A673 (cell line): ENCODE data around the gene NDUFB3. TPM values are rescaled to one million over a fixed set of nuclear protein-coding genes. Genes with fewer than 3 reads are reported as not detected.

Experiments
- BruUV-seq: library from RNA; stranded (reverse); fragments of 400-500 nt; replicated peaks from 2 replicates; lab custom pipeline; 2021; lab: Mats Ljungman, UMichigan
- CTCF ChIA-PET: fragments of 300-600 bp; sonication (Branson Sonifier 250); formaldehyde crosslinking; loops from one replicate; lab custom pipeline; 2022; ENCODE audit warnings: antibody characterized with exemption; lab: Charles Lee
- POLR2A ChIA-PET: fragments of 300-600 bp; sonication (Branson Sonifier 250); formaldehyde crosslinking; loops from one replicate; lab custom pipeline; 2022; ENCODE audit warnings: antibody characterized with exemption; ENCODE audit not compliant: low non-redundant PET; lab: Charles Lee
- DNase-seq: peaks from one replicate; pipeline ENCODE4 v3.0.0-alpha.2; 2015; ENCODE audit warnings: low spot score
- H3K27ac ChIP-seq: fragments of 200-600 bp; sonication (generic); 2 replicates; pipeline ENCODE4 v1.5.1; 2016; ENCODE audit warnings: mixed run types, low read depth, mild to moderate bottlenecking, mixed read lengths, antibody characterized with exemption, low read length; ENCODE audit not compliant: poor library complexity, severe bottlenecking
- H3K27me3 ChIP-seq: fragments of 200-600 bp; sonication (generic); replicated peaks from 2 replicates; pipeline ENCODE4 v1.6.1; 2017; ENCODE audit warnings: mixed run types, low read depth, mild to moderate bottlenecking, mixed read lengths, antibody characterized with exemption, low read length; ENCODE audit not compliant: insufficient read depth, poor library complexity
- H3K36me3 ChIP-seq: fragments of 200-600 bp; sonication (generic); 2 replicates; pipeline ENCODE4 v1.6.1; 2016; ENCODE audit warnings: mixed run types, mild to moderate bottlenecking, mixed read lengths, antibody characterized with exemption, low read length; ENCODE audit not compliant: insufficient read depth, poor library complexity, severe bottlenecking
- H3K4me1 ChIP-seq: fragments of 200-600 bp; sonication (generic); 2 replicates; pipeline ENCODE4 v1.6.1; 2017; ENCODE audit warnings: mixed run types, mild to moderate bottlenecking, mixed read lengths, antibody characterized with exemption, low read length; ENCODE audit not compliant: insufficient read depth, poor library complexity, severe bottlenecking
- H3K4me3 ChIP-seq: fragments of 200-600 bp; sonication (generic); 2 replicates; pipeline ENCODE4 v1.5.1; 2016; ENCODE audit warnings: low read depth, mixed run types, mild to moderate bottlenecking, mixed read lengths, low read length; ENCODE audit not compliant: poor library complexity, severe bottlenecking
- H3K9me3 ChIP-seq: fragments of 200-600 bp; sonication (generic); 2 replicates; pipeline ENCODE4 v1.6.1; 2016; ENCODE audit warnings: mixed run types, low read depth, mild to moderate bottlenecking, mixed read lengths, antibody characterized with exemption, low read length; ENCODE audit not compliant: poor library complexity, severe bottlenecking
- EZH2 ChIP-seq: fragments of 200-600 bp; sonication (generic); IDR thresholded peaks from 2 replicates; pipeline ENCODE4 v1.6.1; 2017; ENCODE audit warnings: borderline replicate concordance, low read depth, mild to moderate bottlenecking, mixed read lengths, antibody characterized with exemption, low read length; ENCODE audit not compliant: poor library complexity, severe bottlenecking
- intact Hi-C: fragments of 100-400 bp; cut with micrococcal nuclease; formaldehyde crosslinking; loops from one replicate; pipeline ENCODE4 v1.10.0; 2022; ENCODE audit not compliant: unreplicated experiment
- total RNA-seq: library from RNA; stranded (reverse); gene quantifications from 2 replicates; pipeline ENCODE4 v1.2.3, GENCODE V29; 2021
- TF ChIP-seq, protein P1 (sequence below): fragments of 300-800, 200-600 bp; sonication (generic); conservative IDR thresholded peaks from 2 replicates; pipeline ENCODE4 v1.5.1; 2017; ENCODE audit warnings: low read depth, mild to moderate bottlenecking, antibody characterized with exemption, low read length, moderate library complexity, mixed read lengths

NDUFB3 gene
- total RNA-seq, 1 experiment from 2014 or later: 120 TPM

DNA sequence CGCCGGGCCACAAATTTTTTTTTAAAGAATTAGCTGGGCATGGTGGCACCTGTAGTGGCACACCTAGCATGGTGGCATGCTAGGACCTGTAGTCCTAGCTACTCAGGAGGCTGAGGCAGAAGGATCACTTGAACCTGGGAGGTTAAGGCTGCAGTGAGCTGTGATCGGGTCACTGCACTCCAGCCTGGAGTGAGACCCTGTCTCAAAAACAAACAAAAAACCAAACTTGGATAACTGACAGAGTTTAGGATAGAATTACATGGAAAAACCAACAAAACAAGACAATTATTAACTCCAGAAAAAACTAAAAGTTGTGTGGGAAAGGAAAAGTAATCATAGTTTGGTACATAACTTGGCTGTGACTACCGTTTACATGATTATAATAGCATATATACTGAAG is 42.5 kb downstream of the NDUFB3 start:
- no peaks in the 10 kb centered on the region for H3K9me3 ChIP-seq
- intact Hi-C loops: loop anchor here (10.0 kb wide), 1 partner anchor 300 kb away; the partner anchor contains the start of gene BZW1
- no peaks in the 10 kb centered on the region for H3K27me3 ChIP-seq
- no peaks in the 10 kb centered on the region for H3K36me3 ChIP-seq
- no peak overlapping the region for H3K4me3 ChIP-seq
- POLR2A ChIA-PET: no interaction called here
- TF ChIP-seq, protein P1, sequence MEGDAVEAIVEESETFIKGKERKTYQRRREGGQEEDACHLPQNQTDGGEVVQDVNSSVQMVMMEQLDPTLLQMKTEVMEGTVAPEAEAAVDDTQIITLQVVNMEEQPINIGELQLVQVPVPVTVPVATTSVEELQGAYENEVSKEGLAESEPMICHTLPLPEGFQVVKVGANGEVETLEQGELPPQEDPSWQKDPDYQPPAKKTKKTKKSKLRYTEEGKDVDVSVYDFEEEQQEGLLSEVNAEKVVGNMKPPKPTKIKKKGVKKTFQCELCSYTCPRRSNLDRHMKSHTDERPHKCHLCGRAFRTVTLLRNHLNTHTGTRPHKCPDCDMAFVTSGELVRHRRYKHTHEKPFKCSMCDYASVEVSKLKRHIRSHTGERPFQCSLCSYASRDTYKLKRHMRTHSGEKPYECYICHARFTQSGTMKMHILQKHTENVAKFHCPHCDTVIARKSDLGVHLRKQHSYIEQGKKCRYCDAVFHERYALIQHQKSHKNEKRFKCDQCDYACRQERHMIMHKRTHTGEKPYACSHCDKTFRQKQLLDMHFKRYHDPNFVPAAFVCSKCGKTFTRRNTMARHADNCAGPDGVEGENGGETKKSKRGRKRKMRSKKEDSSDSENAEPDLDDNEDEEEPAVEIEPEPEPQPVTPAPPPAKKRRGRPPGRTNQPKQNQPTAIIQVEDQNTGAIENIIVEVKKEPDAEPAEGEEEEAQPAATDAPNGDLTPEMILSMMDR: no peak
- no peak for TF ChIP-seq EZH2
- CTCF ChIA-PET: no interaction called here
- no TSS peak for BruUV-seq
- peaks cover 3% of the 10 kb centered on the region for H3K4me1 ChIP-seq
- DNase-seq: no peak
- no peak overlapping the region for H3K27ac ChIP-seq

DNA sequence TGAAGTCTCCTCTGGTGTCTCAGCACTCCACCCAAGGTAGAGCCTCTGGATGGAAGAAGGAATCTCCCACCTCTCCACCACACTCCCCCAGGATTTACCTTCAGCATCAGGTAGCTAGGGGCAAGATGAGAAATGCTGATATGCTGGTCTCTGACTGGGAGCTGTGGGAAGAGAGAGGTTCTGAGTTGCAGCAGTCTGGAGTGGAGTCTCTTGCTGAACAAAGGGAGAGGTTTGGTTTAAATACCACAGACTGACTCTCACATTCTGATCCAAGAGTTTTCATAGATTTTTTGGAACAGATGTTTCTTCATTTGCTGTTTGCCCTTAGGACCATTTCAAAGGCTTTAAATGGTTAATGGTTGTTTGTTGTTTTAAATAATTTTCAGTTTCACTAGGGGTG is 43.0 kb downstream of the NDUFB3 start:
- CTCF ChIA-PET: no interaction called here
- DNase-seq: no peak
- no peaks in the 10 kb centered on the region for H3K27me3 ChIP-seq
- no peaks in the 10 kb centered on the region for H3K9me3 ChIP-seq
- H3K36me3 ChIP-seq: no peaks in the 10 kb centered on the region
- intact Hi-C loops: loop anchor here (5.0 to 10.0 kb wide), 2 partner anchors 43 to 300 kb away; partner anchors contain the start of genes BZW1, HYCC2 and NDUFB3
- no peak for TF ChIP-seq EZH2
- TF ChIP-seq, protein P1: no peak
- H3K27ac ChIP-seq: no peak overlapping the region
- H3K4me1 ChIP-seq: peaks cover 8% of the 10 kb centered on the region
- POLR2A ChIA-PET: no interaction called here
- no peak overlapping the region for H3K4me3 ChIP-seq
- TSS peak; percentile 63 for BruUV-seq

DNA sequence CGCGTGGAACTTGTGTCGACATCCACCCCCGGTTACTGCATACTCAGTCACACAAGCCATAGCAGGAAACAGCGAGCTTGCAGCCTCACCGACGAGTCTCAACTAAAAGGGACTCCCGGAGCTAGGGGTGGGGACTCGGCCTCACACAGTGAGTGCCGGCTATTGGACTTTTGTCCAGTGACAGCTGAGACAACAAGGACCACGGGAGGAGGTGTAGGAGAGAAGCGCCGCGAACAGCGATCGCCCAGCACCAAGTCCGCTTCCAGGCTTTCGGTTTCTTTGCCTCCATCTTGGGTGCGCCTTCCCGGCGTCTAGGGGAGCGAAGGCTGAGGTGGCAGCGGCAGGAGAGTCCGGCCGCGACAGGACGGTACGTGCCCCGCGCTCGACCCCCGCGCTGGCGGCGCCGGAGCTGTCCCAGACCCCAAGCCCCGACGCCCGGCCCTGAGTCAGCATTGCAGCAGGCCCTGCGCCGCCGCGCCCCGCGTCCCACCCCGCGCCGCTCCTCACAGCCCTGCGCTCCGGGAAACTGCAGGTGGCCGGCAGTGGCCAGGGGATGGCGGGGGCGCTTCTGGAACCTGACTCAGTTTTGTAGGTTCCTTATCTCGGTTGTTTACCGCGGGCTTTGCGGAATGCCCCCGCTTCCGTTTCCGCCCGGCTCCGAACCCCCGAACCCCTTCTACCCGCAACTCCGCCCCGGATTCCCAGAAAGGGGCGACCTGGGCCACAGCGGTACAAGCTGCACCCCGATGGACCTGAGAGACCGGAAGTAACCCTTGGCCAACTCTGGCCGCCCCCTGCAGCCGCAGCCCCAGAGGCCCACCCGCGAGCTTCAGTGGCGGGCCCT is 44.5 kb downstream of the NDUFB3 start, which contains the start of gene CFLAR:
TSS of gene CFLAR (plus strand) at position 50 of the 844 bp plus-strand sequence. CDS start 13,702 bp downstream, outside the sequence.
- POLR2A ChIA-PET: interaction anchor here (0.6 kb wide), 1 partner anchor 10 kb away, joined by 3 read pairs; no protein-coding TSS in a partner anchor
- CTCF ChIA-PET: no interaction called here
- DNase-seq: peak; percentile 73
- Histone ChIP-seq H3K9me3 (no peaks in the 10 kb centered on the region), H3K27me3 (no peaks in the 10 kb centered on the region), H3K36me3 (no peaks in the 10 kb centered on the region), H3K4me3 (peak within 1 kb of the TSS; percentile 76), H3K4me1 (peaks cover 19% of the 10 kb centered on the region), H3K27ac (peak within 1 kb of the TSS; percentile 98)
- intact Hi-C loops: loop anchor here (2.0 to 10.0 kb wide), 3 partner anchors 34 to 302 kb away; partner anchors contain the start of genes BZW1, HYCC2 and NDUFB3
- BruUV-seq: no TSS peak
- TF ChIP-seq, protein P1: no peak
- TF ChIP-seq EZH2: no peak
